NCI-H2196 treated with DMSO at 0.1 percent for 48 hours (cell line): ENCODE measurements around the gene CCR8.

Experiments used
- DNase-seq: peaks from one replicate; lab custom pipeline; 2025; ENCODE audit not compliant: unreplicated experiment; lab: John Stamatoyannopoulos, UW

Gene CCR8

GRCh38 chr3:39329493-39329892, at the start of gene CCR8:
Gene CCR8, plus strand, starts transcription at chr3:39329709. Its CDS starts 2,623 bp downstream, at chr3:39332332.
- no peak for DNase-seq

- no peak for DNase-seq
Observed at GRCh38 chr3:39279745-39280517, 49.6 kb upstream of the CCR8 start, which contains the start of gene CX3CR1. Gene CX3CR1, minus strand, starts transcription at chr3:39280036. Its CDS starts 13,527 bp downstream, at chr3:39266509.

GRCh38 chr3:39280571-39280970, 48.9 kb upstream of the CCR8 start:
- DNase-seq, result no peak

GRCh38 chr3:39281533-39281932, 48.0 kb upstream of the CCR8 start:
- no peak for DNase-seq

- no peak for DNase-seq
Observed at GRCh38 chr3:39282057-39282456, 47.5 kb upstream of the CCR8 start.

GRCh38 chr3:39284457-39284881, 45.0 kb upstream of the CCR8 start:
- DNase-seq, result no peak

- DNase-seq, result no peak
Observed at GRCh38 chr3:39285332-39285731, 44.2 kb upstream of the CCR8 start.

GRCh38 chr3:39286771-39287170, 42.7 kb upstream of the CCR8 start:
- DNase-seq, result no peak

GRCh38 chr3:39287216-39288164, 42.0 kb upstream of the CCR8 start:
- no peak for DNase-seq

- peak; percentile 57 for DNase-seq
Observed at GRCh38 chr3:39288300-39288808, 41.2 kb upstream of the CCR8 start.

- DNase-seq, result no peak
Observed at GRCh38 chr3:39289107-39289506, 40.4 kb upstream of the CCR8 start.

GRCh38 chr3:39290255-39290654, 39.3 kb upstream of the CCR8 start:
- no peak for DNase-seq

GRCh38 chr3:39291903-39292329, 37.6 kb upstream of the CCR8 start:
- no peak for DNase-seq

- peak; percentile 35 for DNase-seq
Observed at GRCh38 chr3:39292961-39293360, 36.5 kb upstream of the CCR8 start.

- DNase-seq, result no peak
Observed at GRCh38 chr3:39294446-39295183, 34.9 kb upstream of the CCR8 start.

GRCh38 chr3:39295184-39295775, 34.2 kb upstream of the CCR8 start:
- no peak for DNase-seq

- no peak for DNase-seq
Observed at GRCh38 chr3:39296197-39297077, 33.1 kb upstream of the CCR8 start.

- no peak for DNase-seq
Observed at GRCh38 chr3:39299279-39299678, 30.2 kb upstream of the CCR8 start.

GRCh38 chr3:39302178-39302577, 27.3 kb upstream of the CCR8 start:
- no peak for DNase-seq
